ENCODE results near the gene MOB3B. TPM values are rescaled to one million over a fixed set of nuclear protein-coding genes. Genes with fewer than 3 reads are reported as not detected.
"Not testable (repeated sequence)": the region's sequence is repeated elsewhere in the genome, so short reads cannot be mapped to it uniquely, and the experiment has no call there.

Gene MOB3B
- total RNA-seq, 2 donors from 2014 or later = 0.17 to 0.24 TPM

DNA sequence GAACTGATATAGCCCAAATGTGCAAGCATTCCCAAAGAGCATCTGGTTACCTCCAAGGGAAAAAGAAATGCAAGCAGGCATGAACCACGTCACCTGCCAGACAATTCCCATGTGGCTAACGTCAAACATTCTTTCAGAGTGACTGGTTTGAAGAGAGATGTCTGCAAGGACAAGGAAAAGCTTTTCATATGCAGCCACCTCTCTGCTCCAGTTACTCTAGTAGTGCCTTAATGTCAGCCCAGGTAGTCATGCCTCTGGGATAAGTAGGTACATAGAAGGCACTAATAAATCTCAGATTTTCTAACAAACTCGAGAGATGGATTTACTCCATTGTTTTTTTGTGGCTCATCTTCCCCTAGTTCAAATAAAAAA is 102.4 kb downstream of the MOB3B start:
- no peak for ATAC-seq (replicated peaks)
- H3K27ac Mint-ChIP-seq = no peak overlapping the region
- H3K9me3 Mint-ChIP-seq = no peaks in the 10 kb centered on the region
- no peak overlapping the region for H3K4me3 Mint-ChIP-seq
- no peaks in the 10 kb centered on the region for H3K27me3 Mint-ChIP-seq
- no peaks in the 10 kb centered on the region for H3K36me3 Mint-ChIP-seq (ENCODE audit: low read depth)
- no peaks in the 10 kb centered on the region for H3K4me1 Mint-ChIP-seq

DNA sequence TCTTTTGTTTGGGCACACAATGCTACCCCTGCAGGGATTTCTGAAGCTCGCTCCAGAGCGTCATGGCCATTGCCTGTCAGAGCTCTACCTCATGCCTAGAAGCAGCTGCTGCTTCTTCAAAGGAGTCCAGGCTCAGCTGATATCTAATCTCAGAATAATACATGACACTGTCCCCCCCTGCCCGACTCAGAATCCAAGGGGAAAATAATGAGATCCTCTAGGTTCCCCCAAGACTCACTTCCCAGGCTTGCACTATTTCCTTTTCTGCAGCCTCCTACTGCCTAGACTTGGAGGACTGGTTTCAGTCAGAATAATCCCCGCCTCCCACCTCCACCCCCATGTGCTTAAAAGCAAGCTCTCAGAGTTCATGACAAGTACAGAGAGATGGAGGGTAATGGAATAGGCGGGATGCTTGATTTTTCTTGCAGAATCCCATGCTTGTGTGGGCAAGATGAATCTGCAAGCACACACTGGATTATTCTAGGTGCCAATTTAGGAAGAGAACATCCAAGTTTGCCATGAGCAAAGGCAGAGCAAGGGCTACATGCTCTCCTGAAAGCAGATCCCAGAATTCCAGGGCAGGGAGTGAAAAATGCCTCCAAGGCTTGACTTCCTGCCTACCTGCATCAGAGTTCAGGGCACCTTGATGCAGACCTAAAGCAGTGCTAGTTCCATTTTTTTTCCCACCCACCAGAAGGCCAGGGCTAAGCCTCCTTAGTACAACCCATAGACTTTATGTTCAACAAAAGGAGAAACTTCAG is 102.9 kb downstream of the MOB3B start:
- ATAC-seq (replicated peaks) = no peak
- no peak overlapping the region for H3K27ac Mint-ChIP-seq
- no peak overlapping the region for H3K4me3 Mint-ChIP-seq
- H3K27me3 Mint-ChIP-seq = no peaks in the 10 kb centered on the region
- H3K36me3 Mint-ChIP-seq (ENCODE audit: low read depth) = no peaks in the 10 kb centered on the region
- no peaks in the 10 kb centered on the region for H3K4me1 Mint-ChIP-seq
- H3K9me3 Mint-ChIP-seq = no peaks in the 10 kb centered on the region

DNA sequence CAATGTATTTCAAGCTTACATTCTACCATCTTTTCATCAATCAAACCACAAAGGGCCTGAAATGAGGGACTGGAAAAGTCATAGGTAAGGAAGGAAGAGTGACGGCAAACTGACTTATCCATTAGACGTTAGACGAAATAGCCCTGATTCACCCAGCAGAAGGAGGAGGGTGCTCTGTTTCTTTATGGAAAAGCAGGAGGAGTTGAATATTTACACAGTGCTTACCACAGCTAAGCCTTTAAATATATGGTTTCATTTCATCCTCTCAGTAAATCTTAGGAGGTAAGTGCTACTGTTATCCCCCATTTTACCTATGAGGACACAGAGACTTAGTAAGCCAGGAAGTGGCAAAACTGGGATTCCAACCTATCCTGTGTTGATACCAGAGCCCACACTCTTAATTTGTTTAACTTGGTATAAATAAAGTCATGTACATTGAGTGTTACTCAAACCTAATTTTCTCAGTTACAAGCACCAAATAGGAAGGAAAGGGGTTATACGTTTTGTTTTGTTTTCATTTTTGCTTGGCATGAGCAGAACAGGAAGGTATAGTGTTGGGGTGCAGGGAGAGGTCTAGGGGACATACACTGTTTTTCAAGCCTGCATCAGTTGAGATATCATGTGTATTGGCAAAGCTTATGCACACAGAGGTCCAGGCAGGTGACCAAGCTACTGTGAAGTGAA is 103.6 kb downstream of the MOB3B start:
- Mint-ChIP-seq H3K27ac (no peak overlapping the region), H3K9me3 (no peaks in the 10 kb centered on the region), H3K36me3 (ENCODE audit: low read depth) (no peaks in the 10 kb centered on the region), H3K4me1 (no peaks in the 10 kb centered on the region), H3K27me3 (no peaks in the 10 kb centered on the region), H3K4me3 (no peak overlapping the region)
- no peak for ATAC-seq (replicated peaks)

DNA sequence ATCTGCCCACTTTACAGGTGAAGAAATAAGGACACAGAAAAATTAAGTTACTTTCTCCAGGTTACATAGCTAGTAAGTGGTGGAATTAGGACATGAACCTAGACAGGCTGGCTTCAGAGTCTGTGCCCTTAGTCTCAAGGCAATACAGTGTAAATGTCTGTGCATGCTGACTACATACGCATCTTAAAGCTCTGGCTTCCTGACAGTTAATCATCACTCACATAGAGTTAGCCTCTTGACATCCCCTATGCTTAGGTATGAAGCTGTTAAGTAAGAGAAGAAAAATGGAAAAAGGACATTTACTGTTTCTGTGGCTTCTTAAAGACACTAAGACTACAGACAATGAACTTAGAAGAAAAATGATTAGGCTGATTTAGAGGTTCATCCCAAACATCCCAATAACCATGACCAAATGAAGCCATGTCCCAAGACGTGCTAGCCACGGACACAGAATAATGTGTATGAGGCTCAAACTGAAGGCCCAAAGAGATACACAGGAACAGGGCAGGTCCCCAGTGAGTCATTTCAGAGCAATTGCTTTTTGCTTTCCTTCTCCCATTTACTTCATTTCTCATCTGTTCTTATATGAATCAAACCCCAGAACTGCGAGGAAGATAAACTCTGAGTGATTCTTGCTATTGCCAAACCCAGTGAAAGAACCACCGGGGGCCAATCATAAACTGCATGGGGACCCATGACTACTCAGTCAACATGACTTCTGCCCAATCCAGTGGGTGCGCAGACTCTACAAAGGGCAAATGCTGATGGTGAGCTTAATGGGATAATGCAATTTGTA is 105.5 kb downstream of the MOB3B start:
- Mint-ChIP-seq H3K27me3 (no peaks in the 10 kb centered on the region), H3K9me3 (peaks cover 6% of the 10 kb centered on the region), H3K4me3 (no peak overlapping the region), H3K4me1 (no peaks in the 10 kb centered on the region), H3K36me3 (ENCODE audit: low read depth) (no peaks in the 10 kb centered on the region), H3K27ac (no peak overlapping the region)
- ATAC-seq (replicated peaks) = no peak

DNA sequence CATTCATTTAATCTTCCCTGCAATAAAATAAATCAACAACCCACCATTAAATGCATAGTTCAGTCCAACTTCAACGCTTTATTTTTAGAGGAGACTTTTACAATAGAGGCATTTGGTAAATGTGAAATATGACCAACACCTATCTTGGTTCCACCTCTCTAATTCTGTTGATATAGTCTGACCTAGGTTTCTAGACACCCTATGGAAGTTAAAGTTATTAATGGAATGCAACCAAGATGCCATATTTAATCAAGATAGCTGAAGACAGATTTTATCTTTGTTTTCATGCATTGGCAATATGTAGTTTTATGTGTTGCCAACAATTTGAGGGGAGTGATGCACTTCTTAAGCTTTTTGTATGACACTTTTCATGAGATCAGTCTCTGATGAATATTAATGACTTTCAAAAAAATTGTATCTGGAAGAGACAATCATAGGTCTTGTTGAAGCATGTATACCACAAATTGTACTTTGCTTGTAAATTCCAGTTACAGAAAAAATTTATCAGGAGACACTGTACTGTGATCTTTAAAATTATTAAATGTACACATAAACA is 107.3 kb downstream of the MOB3B start:
- H3K4me1 Mint-ChIP-seq = no peaks in the 10 kb centered on the region
- no peak overlapping the region for H3K27ac Mint-ChIP-seq
- H3K27me3 Mint-ChIP-seq = no peaks in the 10 kb centered on the region
- no peaks in the 10 kb centered on the region for H3K36me3 Mint-ChIP-seq (ENCODE audit: low read depth)
- no peak overlapping the region for H3K4me3 Mint-ChIP-seq
- H3K9me3 Mint-ChIP-seq = peaks cover 6% of the 10 kb centered on the region
- no peak for ATAC-seq (replicated peaks)

DNA sequence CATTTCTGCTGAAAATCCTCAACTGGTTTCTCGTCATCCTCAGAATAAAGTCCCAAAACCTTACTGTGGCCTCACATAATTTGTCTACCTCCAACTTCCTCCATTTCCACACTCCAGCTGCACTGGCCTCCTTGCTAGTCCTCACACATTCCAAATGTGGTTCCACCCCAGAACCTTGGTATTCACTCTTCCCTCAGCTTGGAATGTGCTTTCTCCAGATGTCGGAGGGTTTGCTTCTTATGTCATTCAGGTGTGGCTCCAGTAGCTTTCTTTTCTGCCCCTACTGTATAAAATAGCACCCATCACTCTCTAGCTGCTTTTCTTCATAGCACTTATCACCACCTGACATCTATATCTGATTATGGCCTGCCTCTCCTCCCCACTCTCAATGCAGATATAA is 108.0 kb downstream of the MOB3B start:
- Mint-ChIP-seq H3K4me1 (no peaks in the 10 kb centered on the region), H3K4me3 (no peak overlapping the region), H3K36me3 (ENCODE audit: low read depth) (no peaks in the 10 kb centered on the region), H3K27me3 (no peaks in the 10 kb centered on the region), H3K27ac (no peak overlapping the region), H3K9me3 (peaks cover 6% of the 10 kb centered on the region)
- no peak for ATAC-seq (replicated peaks)

DNA sequence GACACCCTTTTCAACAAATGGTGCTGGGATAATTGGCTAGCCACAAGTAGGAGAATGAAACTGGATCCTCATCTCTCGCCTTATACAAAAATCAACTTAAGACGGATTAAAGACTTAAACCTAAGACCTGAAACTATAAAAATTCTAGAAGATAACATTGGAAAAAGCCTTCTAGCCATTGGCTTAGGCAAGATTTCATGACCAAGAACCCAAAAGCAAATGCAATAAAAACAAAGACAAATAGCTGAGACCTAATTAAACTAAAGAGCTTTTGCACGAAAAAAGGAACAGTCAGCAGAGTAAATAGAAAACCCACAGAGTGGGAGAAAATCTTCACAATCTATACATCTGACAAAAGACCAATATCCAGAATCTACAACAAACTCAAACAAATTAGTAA is 110.1 kb downstream of the MOB3B start:
- H3K36me3 Mint-ChIP-seq (ENCODE audit: low read depth); ATAC-seq (replicated peaks); H3K27ac Mint-ChIP-seq; H3K9me3 Mint-ChIP-seq; H3K4me1 Mint-ChIP-seq; H3K27me3 Mint-ChIP-seq; H3K4me3 Mint-ChIP-seq: not testable (repeated sequence)

DNA sequence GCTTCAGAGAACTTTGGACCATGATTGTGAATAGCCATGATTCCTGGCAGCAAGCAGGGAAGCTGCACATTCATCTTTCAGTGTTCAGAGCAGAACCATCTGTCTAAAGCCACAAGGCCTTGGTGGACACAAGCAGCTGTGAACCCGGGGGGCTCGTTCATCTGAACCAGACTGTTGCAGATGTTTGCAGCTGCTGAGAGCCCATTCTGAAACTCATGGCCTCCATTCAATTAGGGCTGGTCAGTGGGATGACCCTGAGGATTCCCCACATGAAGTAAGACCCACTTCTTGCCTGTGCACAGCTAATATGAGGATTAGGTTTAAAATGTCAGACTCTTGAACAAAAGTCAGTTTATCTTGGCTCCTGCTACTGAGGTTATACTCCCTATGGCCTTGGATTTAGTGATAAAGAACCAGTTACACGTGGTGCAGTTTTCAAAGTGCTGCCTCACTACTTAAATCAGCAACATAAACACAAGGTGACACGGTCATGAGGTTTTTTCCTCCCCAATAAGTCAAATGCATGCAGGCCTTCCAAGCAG is 115.3 kb downstream of the MOB3B start:
- Mint-ChIP-seq H3K4me1 (no peaks in the 10 kb centered on the region), H3K9me3 (peaks cover under 1% of the 10 kb centered on the region), H3K36me3 (ENCODE audit: low read depth) (no peaks in the 10 kb centered on the region), H3K27ac (no peak overlapping the region), H3K4me3 (no peak overlapping the region), H3K27me3 (no peaks in the 10 kb centered on the region)
- ATAC-seq (replicated peaks) = no peak

DNA sequence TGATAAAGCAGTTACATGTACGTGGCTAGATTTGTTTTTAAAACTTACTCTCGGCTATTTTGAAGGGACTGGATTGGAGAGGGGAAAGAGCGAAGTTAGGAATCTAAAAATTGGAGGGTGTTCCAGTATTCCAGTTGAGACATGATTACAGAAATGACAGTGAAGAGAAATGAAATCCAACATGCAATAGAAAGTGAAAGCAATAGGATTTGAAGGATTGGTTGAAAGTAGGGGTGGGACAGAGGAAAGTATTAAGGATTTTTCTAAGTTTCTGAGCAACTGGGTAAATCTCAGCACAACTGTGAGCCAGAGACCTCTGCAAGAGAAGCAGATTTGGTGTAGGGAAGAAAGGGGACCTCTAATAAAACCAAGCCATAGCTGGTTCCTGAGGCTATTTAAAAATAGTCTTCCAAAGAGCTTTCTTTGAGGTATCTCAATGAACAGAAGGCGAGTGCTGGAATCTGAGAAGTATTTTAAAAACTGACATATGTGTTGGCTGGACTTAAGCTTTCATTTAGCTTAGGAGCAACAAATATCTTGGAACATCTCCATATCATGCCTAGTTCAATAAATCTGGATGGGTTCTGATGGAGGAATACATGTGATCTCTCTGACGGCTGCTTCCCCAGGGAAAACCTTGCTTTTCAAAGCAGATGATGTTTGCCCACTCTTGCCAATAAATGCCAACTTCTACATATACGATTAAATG is 115.9 kb downstream of the MOB3B start:
- H3K36me3 Mint-ChIP-seq (ENCODE audit: low read depth) = no peaks in the 10 kb centered on the region
- no peak for ATAC-seq (replicated peaks)
- no peak overlapping the region for H3K27ac Mint-ChIP-seq
- H3K4me3 Mint-ChIP-seq = no peak overlapping the region
- H3K9me3 Mint-ChIP-seq = no peaks in the 10 kb centered on the region
- no peaks in the 10 kb centered on the region for H3K4me1 Mint-ChIP-seq
- no peaks in the 10 kb centered on the region for H3K27me3 Mint-ChIP-seq

DNA sequence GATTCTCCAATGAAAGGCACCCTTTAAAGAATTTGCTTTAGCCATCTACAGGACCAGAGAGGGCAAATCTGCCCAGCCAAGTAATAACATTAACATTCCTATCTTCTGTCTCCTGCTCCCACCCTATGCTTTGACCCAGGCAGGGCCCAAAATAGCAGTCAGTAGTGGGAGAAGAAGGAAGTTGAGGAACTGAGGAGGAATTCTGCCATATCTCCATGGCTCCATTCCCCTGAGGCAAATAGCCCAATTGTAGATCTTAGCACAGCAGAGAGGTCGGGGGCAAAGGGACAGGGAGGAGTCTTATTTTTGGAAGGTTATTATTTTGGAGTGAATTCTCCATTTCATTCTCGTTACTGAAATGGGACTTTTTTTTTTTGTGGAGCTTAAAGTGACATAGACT is 116.7 kb downstream of the MOB3B start:
- no peaks in the 10 kb centered on the region for H3K36me3 Mint-ChIP-seq (ENCODE audit: low read depth)
- no peaks in the 10 kb centered on the region for H3K4me1 Mint-ChIP-seq
- H3K9me3 Mint-ChIP-seq = no peaks in the 10 kb centered on the region
- no peaks in the 10 kb centered on the region for H3K27me3 Mint-ChIP-seq
- H3K4me3 Mint-ChIP-seq = no peak overlapping the region
- no peak for ATAC-seq (replicated peaks)
- no peak overlapping the region for H3K27ac Mint-ChIP-seq

DNA sequence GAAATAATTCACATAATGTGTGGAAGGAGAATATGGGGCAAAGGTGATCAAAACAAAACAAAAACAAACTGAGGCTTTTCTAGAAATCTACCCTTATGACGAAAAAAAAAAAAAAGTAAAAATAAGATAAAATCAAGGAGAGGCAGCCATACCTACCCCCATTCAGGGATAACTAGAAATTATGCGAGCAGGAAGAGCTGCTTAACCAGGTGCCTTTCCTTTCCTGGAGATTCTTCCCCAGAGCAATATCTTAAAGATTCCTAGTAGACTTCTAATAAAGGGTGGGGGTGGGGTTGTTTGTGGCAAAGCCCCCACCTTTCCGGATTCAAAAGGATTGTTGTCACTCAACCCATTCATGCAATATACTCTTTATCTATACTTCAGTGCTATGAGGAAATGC is 117.5 kb downstream of the MOB3B start:
- Mint-ChIP-seq H3K36me3 (ENCODE audit: low read depth) (no peaks in the 10 kb centered on the region), H3K9me3 (no peaks in the 10 kb centered on the region), H3K4me3 (no peak overlapping the region), H3K27me3 (no peaks in the 10 kb centered on the region), H3K4me1 (no peaks in the 10 kb centered on the region), H3K27ac (no peak overlapping the region)
- no peak for ATAC-seq (replicated peaks)

DNA sequence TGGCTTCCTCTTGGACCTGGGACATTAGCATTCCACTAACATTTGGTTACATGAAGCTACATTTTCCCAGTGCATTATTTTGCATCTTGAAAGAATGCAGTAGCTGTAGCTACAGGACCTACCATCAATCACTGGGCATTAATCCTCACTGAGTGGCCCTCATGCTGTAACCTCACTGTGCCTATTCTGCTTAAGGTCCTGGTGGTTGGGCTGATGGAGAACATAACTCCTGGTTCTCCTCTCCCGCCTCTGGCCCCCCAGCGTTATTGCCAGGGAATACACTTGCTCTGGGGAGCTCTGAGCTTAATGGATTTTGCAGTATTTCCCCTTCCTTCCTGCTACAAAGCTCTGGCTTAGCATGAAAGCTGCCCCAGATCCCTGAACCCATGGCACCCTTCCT is 121.1 kb downstream of the MOB3B start:
- H3K27me3 Mint-ChIP-seq = no peaks in the 10 kb centered on the region
- H3K4me3 Mint-ChIP-seq = no peak overlapping the region
- no peaks in the 10 kb centered on the region for H3K36me3 Mint-ChIP-seq (ENCODE audit: low read depth)
- peaks cover 3% of the 10 kb centered on the region for H3K9me3 Mint-ChIP-seq
- no peaks in the 10 kb centered on the region for H3K4me1 Mint-ChIP-seq
- ATAC-seq (replicated peaks) = no peak
- no peak overlapping the region for H3K27ac Mint-ChIP-seq

DNA sequence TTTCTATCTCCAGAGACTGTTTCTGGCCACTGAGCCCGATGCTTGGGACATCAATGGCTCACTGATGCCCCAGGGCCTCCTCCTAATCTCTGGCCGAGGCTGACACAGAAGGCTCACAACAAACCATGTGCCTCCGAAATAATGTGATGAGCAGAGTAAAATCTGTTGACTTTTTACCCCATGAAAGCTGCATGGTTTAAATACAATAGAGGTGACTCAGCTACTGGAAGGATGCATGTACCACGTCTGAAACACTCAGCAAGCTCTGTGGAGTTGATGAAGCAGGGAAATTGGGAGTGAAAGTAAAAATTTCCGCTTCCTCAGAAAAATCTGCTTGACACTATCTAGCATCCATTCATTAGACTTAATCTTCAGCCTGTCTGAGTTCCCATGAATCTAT is 121.6 kb downstream of the MOB3B start:
- H3K36me3 Mint-ChIP-seq (ENCODE audit: low read depth) = no peaks in the 10 kb centered on the region
- H3K4me1 Mint-ChIP-seq = no peaks in the 10 kb centered on the region
- no peak overlapping the region for H3K27ac Mint-ChIP-seq
- no peak for ATAC-seq (replicated peaks)
- H3K4me3 Mint-ChIP-seq = no peak overlapping the region
- H3K27me3 Mint-ChIP-seq = no peaks in the 10 kb centered on the region
- peaks cover 3% of the 10 kb centered on the region for H3K9me3 Mint-ChIP-seq

DNA sequence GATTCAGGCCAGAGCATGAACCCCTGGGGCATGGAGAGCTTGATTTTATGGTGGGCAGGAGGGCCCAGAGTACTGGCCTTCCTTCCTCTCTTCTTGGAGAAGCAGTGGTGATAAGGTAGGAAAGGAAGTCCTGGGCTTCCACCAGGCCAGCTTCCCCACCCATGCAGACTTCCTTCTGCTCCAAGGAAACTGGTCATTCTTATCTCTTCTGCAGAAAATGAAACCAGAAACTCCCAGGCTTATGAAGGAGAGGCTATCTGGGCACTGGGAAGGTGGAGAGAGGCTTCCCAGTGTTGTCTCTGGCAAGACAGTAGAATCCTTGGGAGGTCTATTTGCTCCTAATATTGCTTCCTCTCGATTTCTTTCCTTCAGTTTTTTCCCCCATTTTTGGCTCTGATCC is 122.1 kb downstream of the MOB3B start:
- no peak overlapping the region for H3K4me3 Mint-ChIP-seq
- no peak for ATAC-seq (replicated peaks)
- H3K9me3 Mint-ChIP-seq = peaks cover 3% of the 10 kb centered on the region
- no peaks in the 10 kb centered on the region for H3K36me3 Mint-ChIP-seq (ENCODE audit: low read depth)
- H3K27me3 Mint-ChIP-seq = no peaks in the 10 kb centered on the region
- H3K4me1 Mint-ChIP-seq = no peaks in the 10 kb centered on the region
- no peak overlapping the region for H3K27ac Mint-ChIP-seq
